Adrenal gland (tissue), 5 donors: ENCODE data around the gene LTF.

Experiments used
- CTCF ChIP-seq, 6 experiments: fragments of 450-650 bp in 4 of 6; fragments of 200-600 bp in 2 of 6; sonication (generic) in 1 of 6; IDR thresholded peaks; 1 replicate in 5 of 6; 2 replicates in 1 of 6; pipeline versions ENCODE4 v1.5.1 to v1.8.0; 2016 to 2021; ENCODE audit warnings: antibody characterized with exemption in 6 of 6, mild to moderate bottlenecking in 2 of 6, moderate library complexity in 1 of 6
- POLR2A ChIP-seq, 2 donors: fragments of 450-650 bp; IDR thresholded peaks; one replicate each; pipeline ENCODE4 v1.6.1; 2017; ENCODE audit warnings: antibody characterized with exemption in 2 of 2, mild to moderate bottlenecking in 2 of 2, moderate library complexity in 1 of 2
- donor health status: DM: no; HTN: no; CAD: no.

GRCh38 chr3:46479021-46479420, 14.3 kb upstream of the LTF start:
- no peak for TF ChIP-seq POLR2A (IDR thresholded peaks at IDR 0.05)
- no peak for TF ChIP-seq CTCF (IDR thresholded peaks at IDR 0.05)
